ENCODE data around the gene TMEM269. TPM values are rescaled to one million over a fixed set of nuclear protein-coding genes. Genes with fewer than 3 reads are reported as not detected.

Gene TMEM269
- total and polyA plus RNA-seq, 10 of the 15 experiments (the other 5 are each of a cell fraction or from before 2014, with no cell fraction given): 0.02 to 0.26 (median 0.06) TPM; not detected in 2

GRCh38 chr1:42767510-42768000 is 17.2 kb upstream of the TMEM269 start (continued):
- TF ChIP-seq RCOR1 (conservative IDR thresholded peaks at IDR 0.05; ENCODE audit: low read depth, low read length) (no peak), TAF1 (IDR thresholded peaks at IDR 0.05; ENCODE audit: borderline replicate concordance, low read depth, low read length) (no peak), ZBTB40 (IDR thresholded peaks at IDR 0.05; ENCODE audit: borderline replicate concordance) (no peak), MTA2 (IDR thresholded peaks at IDR 0.05; ENCODE audit: low read depth) (no peak), LARP7 (IDR thresholded peaks at IDR 0.05) (peak; percentile 79), FOXM1 (IDR thresholded peaks at IDR 0.05; ENCODE audit: low read depth, low read length) (no peak), DPF2 (IDR thresholded peaks at IDR 0.05) (0 out of 2 replicates have a peak, but pooled peaks have one; percentile 23), GATAD2B (conservative IDR thresholded peaks at IDR 0.05; ENCODE audit: low read depth) (peak; percentile 66; the same call in 1 of the 2 replicates), RB1 (IDR thresholded peaks at IDR 0.05; ENCODE audit: borderline replicate concordance) (no peak; the same call in 1 of the 2 replicates), PML (IDR thresholded peaks at IDR 0.05; ENCODE audit: low read length) (0 out of 2 replicates have a peak, but pooled peaks have one; percentile 14), ZNF217 (IDR thresholded peaks at IDR 0.05) (no peak), IKZF2 (IDR thresholded peaks at IDR 0.05) (no peak), MYC (IDR thresholded peaks at IDR 0.05; ENCODE audit: insufficient read depth, insufficient read length, insufficient replicate concordance, low read length, severe bottlenecking) (no peak), IRF4 (IDR thresholded peaks at IDR 0.05; ENCODE audit: low read depth, low read length) (no peak)
- TF ChIP-seq, protein P1, sequence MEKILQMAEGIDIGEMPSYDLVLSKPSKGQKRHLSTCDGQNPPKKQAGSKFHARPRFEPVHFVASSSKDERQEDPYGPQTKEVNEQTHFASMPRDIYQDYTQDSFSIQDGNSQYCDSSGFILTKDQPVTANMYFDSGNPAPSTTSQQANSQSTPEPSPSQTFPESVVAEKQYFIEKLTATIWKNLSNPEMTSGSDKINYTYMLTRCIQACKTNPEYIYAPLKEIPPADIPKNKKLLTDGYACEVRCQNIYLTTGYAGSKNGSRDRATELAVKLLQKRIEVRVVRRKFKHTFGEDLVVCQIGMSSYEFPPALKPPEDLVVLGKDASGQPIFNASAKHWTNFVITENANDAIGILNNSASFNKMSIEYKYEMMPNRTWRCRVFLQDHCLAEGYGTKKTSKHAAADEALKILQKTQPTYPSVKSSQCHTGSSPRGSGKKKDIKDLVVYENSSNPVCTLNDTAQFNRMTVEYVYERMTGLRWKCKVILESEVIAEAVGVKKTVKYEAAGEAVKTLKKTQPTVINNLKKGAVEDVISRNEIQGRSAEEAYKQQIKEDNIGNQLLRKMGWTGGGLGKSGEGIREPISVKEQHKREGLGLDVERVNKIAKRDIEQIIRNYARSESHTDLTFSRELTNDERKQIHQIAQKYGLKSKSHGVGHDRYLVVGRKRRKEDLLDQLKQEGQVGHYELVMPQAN (conservative IDR thresholded peaks at IDR 0.05): peak; percentile 71; the same call in 1 of the 2 replicates
- TF ChIP-seq, protein P2, sequence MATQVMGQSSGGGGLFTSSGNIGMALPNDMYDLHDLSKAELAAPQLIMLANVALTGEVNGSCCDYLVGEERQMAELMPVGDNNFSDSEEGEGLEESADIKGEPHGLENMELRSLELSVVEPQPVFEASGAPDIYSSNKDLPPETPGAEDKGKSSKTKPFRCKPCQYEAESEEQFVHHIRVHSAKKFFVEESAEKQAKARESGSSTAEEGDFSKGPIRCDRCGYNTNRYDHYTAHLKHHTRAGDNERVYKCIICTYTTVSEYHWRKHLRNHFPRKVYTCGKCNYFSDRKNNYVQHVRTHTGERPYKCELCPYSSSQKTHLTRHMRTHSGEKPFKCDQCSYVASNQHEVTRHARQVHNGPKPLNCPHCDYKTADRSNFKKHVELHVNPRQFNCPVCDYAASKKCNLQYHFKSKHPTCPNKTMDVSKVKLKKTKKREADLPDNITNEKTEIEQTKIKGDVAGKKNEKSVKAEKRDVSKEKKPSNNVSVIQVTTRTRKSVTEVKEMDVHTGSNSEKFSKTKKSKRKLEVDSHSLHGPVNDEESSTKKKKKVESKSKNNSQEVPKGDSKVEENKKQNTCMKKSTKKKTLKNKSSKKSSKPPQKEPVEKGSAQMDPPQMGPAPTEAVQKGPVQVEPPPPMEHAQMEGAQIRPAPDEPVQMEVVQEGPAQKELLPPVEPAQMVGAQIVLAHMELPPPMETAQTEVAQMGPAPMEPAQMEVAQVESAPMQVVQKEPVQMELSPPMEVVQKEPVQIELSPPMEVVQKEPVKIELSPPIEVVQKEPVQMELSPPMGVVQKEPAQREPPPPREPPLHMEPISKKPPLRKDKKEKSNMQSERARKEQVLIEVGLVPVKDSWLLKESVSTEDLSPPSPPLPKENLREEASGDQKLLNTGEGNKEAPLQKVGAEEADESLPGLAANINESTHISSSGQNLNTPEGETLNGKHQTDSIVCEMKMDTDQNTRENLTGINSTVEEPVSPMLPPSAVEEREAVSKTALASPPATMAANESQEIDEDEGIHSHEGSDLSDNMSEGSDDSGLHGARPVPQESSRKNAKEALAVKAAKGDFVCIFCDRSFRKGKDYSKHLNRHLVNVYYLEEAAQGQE (IDR thresholded peaks at IDR 0.05; ENCODE audit: low read depth, low read length): no peak
- TF ChIP-seq, protein P3, sequence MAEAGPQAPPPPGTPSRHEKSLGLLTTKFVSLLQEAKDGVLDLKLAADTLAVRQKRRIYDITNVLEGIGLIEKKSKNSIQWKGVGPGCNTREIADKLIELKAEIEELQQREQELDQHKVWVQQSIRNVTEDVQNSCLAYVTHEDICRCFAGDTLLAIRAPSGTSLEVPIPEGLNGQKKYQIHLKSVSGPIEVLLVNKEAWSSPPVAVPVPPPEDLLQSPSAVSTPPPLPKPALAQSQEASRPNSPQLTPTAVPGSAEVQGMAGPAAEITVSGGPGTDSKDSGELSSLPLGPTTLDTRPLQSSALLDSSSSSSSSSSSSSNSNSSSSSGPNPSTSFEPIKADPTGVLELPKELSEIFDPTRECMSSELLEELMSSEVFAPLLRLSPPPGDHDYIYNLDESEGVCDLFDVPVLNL (IDR thresholded peaks at IDR 0.05; ENCODE audit: low read depth, low read length): no peak
- TF ChIP-seq, protein P4, sequence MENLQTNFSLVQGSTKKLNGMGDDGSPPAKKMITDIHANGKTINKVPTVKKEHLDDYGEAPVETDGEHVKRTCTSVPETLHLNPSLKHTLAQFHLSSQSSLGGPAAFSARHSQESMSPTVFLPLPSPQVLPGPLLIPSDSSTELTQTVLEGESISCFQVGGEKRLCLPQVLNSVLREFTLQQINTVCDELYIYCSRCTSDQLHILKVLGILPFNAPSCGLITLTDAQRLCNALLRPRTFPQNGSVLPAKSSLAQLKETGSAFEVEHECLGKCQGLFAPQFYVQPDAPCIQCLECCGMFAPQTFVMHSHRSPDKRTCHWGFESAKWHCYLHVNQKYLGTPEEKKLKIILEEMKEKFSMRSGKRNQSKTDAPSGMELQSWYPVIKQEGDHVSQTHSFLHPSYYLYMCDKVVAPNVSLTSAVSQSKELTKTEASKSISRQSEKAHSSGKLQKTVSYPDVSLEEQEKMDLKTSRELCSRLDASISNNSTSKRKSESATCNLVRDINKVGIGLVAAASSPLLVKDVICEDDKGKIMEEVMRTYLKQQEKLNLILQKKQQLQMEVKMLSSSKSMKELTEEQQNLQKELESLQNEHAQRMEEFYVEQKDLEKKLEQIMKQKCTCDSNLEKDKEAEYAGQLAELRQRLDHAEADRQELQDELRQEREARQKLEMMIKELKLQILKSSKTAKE (IDR thresholded peaks at IDR 0.05; ENCODE audit: low read depth, poor library complexity, severe bottlenecking): no peak

Data from GM12878 (cell line).